Stimulated activated effector memory CD8-positive, alpha-beta T cell treated with anti-CD3 and anti-CD28 coated beads, Interleukin-12 subunit alpha, Interleukin-12 subunit beta, amount 100 ng/mL, for 72 hours (primary cell): ENCODE measurements around the gene ADAMTS20.

Experiments
- ATAC-seq: fragments of 150-1000 bp; cut with Tn5 transposase; 2 replicates; pipeline ENCODE4 v1.10.0; 2021
- DNase-seq, 2 donors: peaks; one replicate each; pipeline ENCODE4 v3.0.0; 2021 to 2022; ENCODE audit warnings: low spot score in 2 of 2
- H3K27ac Mint-ChIP-seq: one replicate; pipeline ENCODE4 v1.8.0; 2022; ENCODE audit warnings: mild to moderate bottlenecking, mixed read lengths
- H3K36me3 Mint-ChIP-seq: one replicate; pipeline ENCODE4 v1.8.0; 2022; ENCODE audit warnings: mild to moderate bottlenecking, mixed read lengths
- H3K4me1 Mint-ChIP-seq: one replicate; pipeline ENCODE4 v1.8.0; 2022; ENCODE audit warnings: mixed read lengths
- H3K4me3 Mint-ChIP-seq: one replicate; pipeline ENCODE4 v1.8.0; 2022; ENCODE audit warnings: mild to moderate bottlenecking, mixed read lengths
- H3K9me3 Mint-ChIP-seq: one replicate; pipeline ENCODE4 v1.8.0; 2022; ENCODE audit warnings: mixed read lengths

The ADAMTS20 gene

GRCh38 chr12:43317156-43317555 lies 234.8 kb downstream of the ADAMTS20 start:
- no peak overlapping the region for H3K4me3 Mint-ChIP-seq
- H3K4me1 Mint-ChIP-seq, result no peaks in the 10 kb centered on the region

GRCh38 chr12:43316520-43316919 lies 235.5 kb downstream of the ADAMTS20 start:
- H3K27ac Mint-ChIP-seq, result no peak overlapping the region
- H3K9me3 Mint-ChIP-seq, result peaks cover 3% of the 10 kb centered on the region
- H3K36me3 Mint-ChIP-seq, result no peaks in the 10 kb centered on the region
- H3K4me1 Mint-ChIP-seq, result no peaks in the 10 kb centered on the region
- DNase-seq (no peak), ATAC-seq (no peak)
- no peak overlapping the region for H3K4me3 Mint-ChIP-seq

More at GRCh38 chr12:43317156-43317555, 234.8 kb downstream of the ADAMTS20 start:
- no peak overlapping the region for H3K27ac Mint-ChIP-seq
- ATAC-seq (no peak), DNase-seq (no peak)
- H3K36me3 Mint-ChIP-seq, result no peaks in the 10 kb centered on the region
- H3K9me3 Mint-ChIP-seq, result peaks cover 6% of the 10 kb centered on the region

- peaks cover 1% of the 10 kb centered on the region for H3K9me3 Mint-ChIP-seq
- no peaks in the 10 kb centered on the region for H3K36me3 Mint-ChIP-seq
- no peak for DNase-seq
- H3K27ac Mint-ChIP-seq, result no peak overlapping the region
- ATAC-seq, result no peak
- no peak overlapping the region for H3K4me3 Mint-ChIP-seq
- H3K4me1 Mint-ChIP-seq, result no peaks in the 10 kb centered on the region
Measured at GRCh38 chr12:43315961-43316360, 236.0 kb downstream of the ADAMTS20 start.

GRCh38 chr12:43312991-43313505 lies 239.0 kb downstream of the ADAMTS20 start:
- H3K9me3 Mint-ChIP-seq, result peaks cover 9% of the 10 kb centered on the region
- no peak for ATAC-seq
- H3K4me1 Mint-ChIP-seq, result no peaks in the 10 kb centered on the region
- no peak for DNase-seq
- no peak overlapping the region for H3K4me3 Mint-ChIP-seq
- H3K36me3 Mint-ChIP-seq, result no peaks in the 10 kb centered on the region
- H3K27ac Mint-ChIP-seq, result no peak overlapping the region

GRCh38 chr12:43310596-43310995 lies 241.4 kb downstream of the ADAMTS20 start:
- Mint-ChIP-seq H3K9me3 (peaks cover 9% of the 10 kb centered on the region), H3K27ac (no peak overlapping the region), H3K4me3 (no peak overlapping the region), H3K36me3 (no peaks in the 10 kb centered on the region), H3K4me1 (no peaks in the 10 kb centered on the region)
- DNase-seq, result no peak
- ATAC-seq, result no peak

GRCh38 chr12:43309959-43310358 lies 242.0 kb downstream of the ADAMTS20 start:
- no peak for ATAC-seq
- H3K36me3 Mint-ChIP-seq, result no peaks in the 10 kb centered on the region
- no peak overlapping the region for H3K27ac Mint-ChIP-seq
- peaks cover 11% of the 10 kb centered on the region for H3K9me3 Mint-ChIP-seq
- no peaks in the 10 kb centered on the region for H3K4me1 Mint-ChIP-seq
- H3K4me3 Mint-ChIP-seq, result no peak overlapping the region
- no peak for DNase-seq

GRCh38 chr12:43308776-43309175 lies 243.2 kb downstream of the ADAMTS20 start:
- no peak overlapping the region for H3K27ac Mint-ChIP-seq
- H3K4me3 Mint-ChIP-seq, result no peak overlapping the region
- H3K36me3 Mint-ChIP-seq, result no peaks in the 10 kb centered on the region
- ATAC-seq, result no peak
- peaks cover 18% of the 10 kb centered on the region for H3K9me3 Mint-ChIP-seq
- DNase-seq, result no peak
- H3K4me1 Mint-ChIP-seq, result no peaks in the 10 kb centered on the region

GRCh38 chr12:43307126-43307525 lies 244.9 kb downstream of the ADAMTS20 start:
- no peaks in the 10 kb centered on the region for H3K4me1 Mint-ChIP-seq
- no peak for ATAC-seq
- peaks cover 18% of the 10 kb centered on the region for H3K9me3 Mint-ChIP-seq
- no peak overlapping the region for H3K4me3 Mint-ChIP-seq
- no peak for DNase-seq
- no peaks in the 10 kb centered on the region for H3K36me3 Mint-ChIP-seq
- no peak overlapping the region for H3K27ac Mint-ChIP-seq

GRCh38 chr12:43306066-43306465 lies 245.9 kb downstream of the ADAMTS20 start:
- no peak overlapping the region for H3K4me3 Mint-ChIP-seq
- DNase-seq (no peak), ATAC-seq (no peak)
- H3K27ac Mint-ChIP-seq, result no peak overlapping the region
- no peaks in the 10 kb centered on the region for H3K4me1 Mint-ChIP-seq
- no peaks in the 10 kb centered on the region for H3K36me3 Mint-ChIP-seq
- H3K9me3 Mint-ChIP-seq, result peaks cover 18% of the 10 kb centered on the region

- no peaks in the 10 kb centered on the region for H3K36me3 Mint-ChIP-seq
- no peak overlapping the region for H3K27ac Mint-ChIP-seq
- no peaks in the 10 kb centered on the region for H3K4me1 Mint-ChIP-seq
- no peak for DNase-seq
- H3K4me3 Mint-ChIP-seq, result no peak overlapping the region
- peaks cover 12% of the 10 kb centered on the region for H3K9me3 Mint-ChIP-seq
- no peak for ATAC-seq
Measured at GRCh38 chr12:43305065-43305464, 246.9 kb downstream of the ADAMTS20 start.
